Fibroblast of the aortic adventitia (primary cell): ENCODE data around the gene PHOX2A. TPM values are rescaled to one million over a fixed set of nuclear protein-coding genes. Genes with fewer than 3 reads are reported as not detected.
A peak's percentile ranks its signal among the peaks of the same experiment; 100 is the strongest.

Experiments used
- DNase-seq: peaks from one replicate; pipeline ENCODE4 v3.0.0-alpha.2; 2010; ENCODE audit warnings: low read depth
- H3K4me3 ChIP-seq: 2 replicates; pipeline ENCODE4 v1.5.1; 2011; ENCODE audit warnings: low read depth, mild to moderate bottlenecking, control low read depth, low read length, moderate library complexity
- total RNA-seq: library from RNA; depleted of rRNA; stranded (reverse); fragments of >200 nt; gene quantifications from 2 replicates; pipeline ENCODE4 v1.2.3, GENCODE V29; 2012; ENCODE audit warnings: low replicate concordance
- TF ChIP-seq, protein P1 (sequence below): IDR thresholded peaks from 2 replicates; pipeline ENCODE4 v1.5.1; 2011; ENCODE audit warnings: mild to moderate bottlenecking, low read length, control low read depth, inconsistent platforms; ENCODE audit not compliant: insufficient read depth

The PHOX2A gene
- total RNA-seq, 1 donor: not detected

DNA sequence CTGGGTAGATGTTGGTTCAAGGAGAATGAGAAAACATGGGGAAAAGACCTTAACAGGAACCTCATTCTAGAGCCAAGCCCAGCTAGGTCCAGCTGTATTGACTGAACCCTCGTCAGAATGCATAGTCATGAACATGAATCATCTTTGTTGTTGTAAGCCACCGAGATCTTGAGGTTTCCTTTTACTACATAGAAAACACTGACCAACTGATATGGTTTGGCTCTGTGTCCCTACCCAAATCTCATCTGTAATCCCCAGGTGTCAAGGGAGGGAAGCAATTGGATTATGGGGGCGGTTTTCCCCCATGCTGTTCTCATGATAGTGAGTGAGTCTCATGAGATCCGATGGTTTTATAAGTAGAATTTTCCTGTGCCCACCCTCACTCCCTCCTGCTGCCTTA is 19.4 kb upstream of the PHOX2A start:
- TF ChIP-seq, protein P1, sequence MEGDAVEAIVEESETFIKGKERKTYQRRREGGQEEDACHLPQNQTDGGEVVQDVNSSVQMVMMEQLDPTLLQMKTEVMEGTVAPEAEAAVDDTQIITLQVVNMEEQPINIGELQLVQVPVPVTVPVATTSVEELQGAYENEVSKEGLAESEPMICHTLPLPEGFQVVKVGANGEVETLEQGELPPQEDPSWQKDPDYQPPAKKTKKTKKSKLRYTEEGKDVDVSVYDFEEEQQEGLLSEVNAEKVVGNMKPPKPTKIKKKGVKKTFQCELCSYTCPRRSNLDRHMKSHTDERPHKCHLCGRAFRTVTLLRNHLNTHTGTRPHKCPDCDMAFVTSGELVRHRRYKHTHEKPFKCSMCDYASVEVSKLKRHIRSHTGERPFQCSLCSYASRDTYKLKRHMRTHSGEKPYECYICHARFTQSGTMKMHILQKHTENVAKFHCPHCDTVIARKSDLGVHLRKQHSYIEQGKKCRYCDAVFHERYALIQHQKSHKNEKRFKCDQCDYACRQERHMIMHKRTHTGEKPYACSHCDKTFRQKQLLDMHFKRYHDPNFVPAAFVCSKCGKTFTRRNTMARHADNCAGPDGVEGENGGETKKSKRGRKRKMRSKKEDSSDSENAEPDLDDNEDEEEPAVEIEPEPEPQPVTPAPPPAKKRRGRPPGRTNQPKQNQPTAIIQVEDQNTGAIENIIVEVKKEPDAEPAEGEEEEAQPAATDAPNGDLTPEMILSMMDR: no peak
- peak; percentile 67 for DNase-seq
- no peak overlapping the region for H3K4me3 ChIP-seq

DNA sequence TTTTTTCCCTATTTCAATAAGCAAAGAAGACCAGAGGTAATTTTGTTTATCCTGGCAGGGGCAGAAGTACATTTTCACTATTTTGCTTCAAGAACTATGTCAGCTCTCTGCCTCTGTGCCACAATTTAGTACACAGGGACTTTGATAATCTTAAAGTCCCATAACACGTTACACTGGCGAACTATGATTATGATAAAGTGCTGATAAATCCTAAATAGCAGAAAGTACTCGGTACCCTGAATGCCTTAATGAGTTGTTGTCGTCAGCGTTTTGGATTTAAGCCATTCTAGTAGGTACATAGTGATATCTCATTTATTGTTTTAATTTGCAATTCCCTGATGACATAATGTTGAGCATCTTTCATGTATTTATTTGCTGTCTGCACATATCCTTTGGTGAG is 16.6 kb upstream of the PHOX2A start:
- no peak overlapping the region for H3K4me3 ChIP-seq
- no peak for DNase-seq
- TF ChIP-seq, protein P1: no peak

DNA sequence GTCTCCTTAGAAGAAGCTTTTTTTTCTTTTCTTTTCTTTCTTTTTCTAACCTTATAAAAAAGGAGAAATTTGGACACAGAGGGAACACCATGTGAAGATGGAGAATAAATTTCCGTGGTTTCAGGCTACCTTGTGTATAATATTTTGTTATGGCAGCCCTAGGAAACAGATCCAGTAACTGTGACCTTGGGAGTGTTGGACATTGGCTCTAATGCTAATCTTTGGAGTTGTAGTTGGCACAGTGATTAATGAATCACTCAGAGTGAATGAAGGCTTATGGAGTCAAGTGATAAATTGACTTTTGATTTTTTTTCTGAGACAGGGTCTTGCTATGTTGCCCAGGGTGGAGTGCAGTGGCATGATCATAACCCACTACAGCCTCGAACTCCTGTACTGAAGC is 15.5 kb upstream of the PHOX2A start:
- H3K4me3 ChIP-seq: no peak overlapping the region
- DNase-seq: no peak
- TF ChIP-seq, protein P1: no peak

DNA sequence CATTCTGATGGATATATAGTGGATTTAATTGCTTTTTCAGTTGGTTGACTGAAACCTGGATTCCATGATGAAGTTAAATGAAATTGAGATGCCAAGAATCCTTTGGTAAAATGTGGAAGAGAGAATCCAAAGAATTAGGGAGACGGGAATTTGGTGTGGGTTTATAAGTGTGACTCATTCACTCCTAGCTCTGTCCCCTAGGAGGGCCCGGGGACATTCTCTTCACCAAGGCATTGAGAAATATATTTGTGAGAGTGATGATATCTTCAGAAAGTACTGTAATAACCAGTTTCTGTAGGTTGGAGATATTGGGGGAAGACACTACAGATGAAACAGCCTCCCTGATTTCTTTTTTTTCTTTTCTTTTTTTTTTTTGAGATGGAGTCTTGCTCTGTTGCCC is 13.6 kb upstream of the PHOX2A start:
- H3K4me3 ChIP-seq: no peak overlapping the region
- DNase-seq: no peak
- TF ChIP-seq, protein P1: no peak

DNA sequence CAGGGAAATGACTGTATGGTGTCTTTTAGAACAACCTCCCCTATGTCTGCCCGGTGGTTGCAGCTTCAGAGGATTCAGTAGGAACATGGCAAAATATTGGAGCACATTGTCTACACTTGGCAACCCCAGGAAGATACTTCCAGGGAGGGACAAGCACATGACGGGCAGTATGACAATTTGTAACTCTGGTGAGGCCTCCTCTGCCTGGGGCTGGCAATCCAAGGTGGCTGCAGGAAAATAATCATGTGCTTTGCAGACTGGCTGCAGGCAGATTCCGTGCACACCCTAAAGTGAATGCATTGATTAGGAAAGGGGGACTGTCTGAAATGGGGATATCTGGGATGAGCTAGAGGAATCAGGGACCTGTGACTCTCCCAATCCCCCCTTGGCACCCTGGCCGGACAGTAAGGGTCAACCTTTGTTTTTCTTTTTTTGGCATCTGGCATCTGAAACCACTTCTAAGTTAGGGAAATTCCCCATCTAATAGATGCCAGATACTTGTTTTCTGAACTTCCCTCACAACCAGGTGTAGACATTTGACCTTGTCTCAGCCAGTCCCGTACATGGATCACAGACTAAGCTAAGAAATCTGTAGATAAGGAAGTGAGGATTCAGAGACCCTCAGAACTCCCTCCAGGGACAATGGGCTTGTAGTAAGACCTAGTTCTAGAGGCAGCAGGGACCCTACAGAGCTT is 10.5 kb upstream of the PHOX2A start:
- no peak for DNase-seq
- TF ChIP-seq, protein P1: no peak
- no peak overlapping the region for H3K4me3 ChIP-seq

DNA sequence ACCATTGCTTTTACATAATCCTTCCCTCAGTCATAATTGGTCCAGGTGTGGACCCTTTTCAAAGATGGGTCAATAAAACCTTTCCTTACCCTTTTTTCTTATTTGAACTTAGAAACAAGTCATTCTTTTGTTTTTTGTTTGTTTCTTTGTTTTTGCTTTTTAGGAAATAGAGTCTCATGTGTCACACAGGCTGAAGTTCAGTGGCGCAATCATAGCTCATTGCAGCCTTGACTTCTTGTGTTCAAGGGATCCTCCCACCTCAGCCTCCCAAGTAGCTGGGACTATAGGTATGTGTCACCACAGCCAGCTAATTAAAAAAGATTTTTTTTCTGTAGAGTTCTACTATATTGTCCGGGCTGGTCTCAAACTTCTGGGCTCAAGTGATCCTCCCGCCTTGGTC is 9.4 kb upstream of the PHOX2A start:
- TF ChIP-seq, protein P1: no peak
- no peak for DNase-seq
- H3K4me3 ChIP-seq: no peak overlapping the region

DNA sequence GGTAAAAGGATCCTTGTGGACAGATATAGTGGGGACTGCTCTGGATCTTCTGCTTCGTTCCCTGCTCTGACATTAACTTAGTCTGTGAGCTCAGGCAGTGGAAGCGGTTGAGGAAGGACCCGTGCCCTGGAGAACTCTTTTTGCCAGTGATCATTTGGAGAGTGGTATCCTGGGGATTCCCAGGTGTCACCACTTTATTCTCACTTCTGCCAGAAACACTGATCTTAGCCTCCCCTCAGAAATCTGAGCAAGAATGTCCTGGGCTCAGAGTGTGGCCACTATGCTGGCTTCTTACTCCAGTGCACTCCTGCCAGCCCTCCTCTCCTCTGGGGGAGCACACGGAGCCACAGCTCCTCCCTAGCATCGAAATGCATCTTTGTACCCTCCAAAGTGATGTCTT is 7.6 kb upstream of the PHOX2A start:
- TF ChIP-seq, protein P1: no peak
- H3K4me3 ChIP-seq: no peak overlapping the region
- no peak for DNase-seq
